Measurements from ENCODE around the gene PDPN. TPM values are rescaled to one million over a fixed set of nuclear protein-coding genes. Genes with fewer than 3 reads are reported as not detected.

PDPN gene
- total RNA-seq, 1 donor from 2014 or later: 59.2 TPM

- Histone ChIP-seq H4K20me1 (ENCODE audit: insufficient read depth, low read length) (no peaks in the 10 kb centered on the region), H3K36me3 (ENCODE audit: insufficient read depth, low read length) (no peaks in the 10 kb centered on the region), H3K4me2 (ENCODE audit: low read length) (no peak overlapping the region), H3K9ac (ENCODE audit: low read length) (no peak overlapping the region), H3K27me3 (ENCODE audit: insufficient read depth, low read length) (peaks cover 1% of the 10 kb centered on the region), H3K79me2 (ENCODE audit: insufficient read depth, low read length) (no peaks in the 10 kb centered on the region), H2AFZ (ENCODE audit: low read depth, low read length) (no peak overlapping the region), H3K4me3 (ENCODE audit: insufficient read depth, low read depth, low read length) (no peak overlapping the region), H3K4me1 (ENCODE audit: insufficient read depth, low read length) (peaks cover 7% of the 10 kb centered on the region), H3K9me3 (ENCODE audit: insufficient read depth, low read depth, low read length) (no peaks in the 10 kb centered on the region), H3K27ac (ENCODE audit: low read depth, low read length) (no peak overlapping the region)
- DNase-seq (ENCODE audit: low read depth) (no peak), FAIRE-seq (no peak)
- H3K9me3 Mint-ChIP-seq (ENCODE audit: unreplicated experiment): no peaks in the 10 kb centered on the region
- peaks cover 33% of the 10 kb centered on the region for H3K27me3 Mint-ChIP-seq (ENCODE audit: low read depth, unreplicated experiment)
- no peak overlapping the region for H3K4me3 Mint-ChIP-seq (ENCODE audit: unreplicated experiment)
- TF ChIP-seq CTCF (IDR thresholded peaks at IDR 0.05; ENCODE audit: insufficient read depth, low read depth, low read length) (no peak), EZH2 (IDR thresholded peaks at IDR 0.05; ENCODE audit: insufficient read depth, low read length) (no peak)
- peaks cover 7% of the 10 kb centered on the region for H3K4me1 Mint-ChIP-seq (ENCODE audit: low read depth, unreplicated experiment)
- no peak overlapping the region for H3K27ac Mint-ChIP-seq (ENCODE audit: unreplicated experiment)
- H3K36me3 Mint-ChIP-seq (ENCODE audit: low read depth, unreplicated experiment): no peaks in the 10 kb centered on the region
Measured at GRCh38 chr1:13581446-13581845, 2.2 kb upstream of the PDPN start.

GRCh38 chr1:13582713-13583443 lies 754 bp upstream of the PDPN start:
- Mint-ChIP-seq H3K4me1 (ENCODE audit: low read depth, unreplicated experiment) (peaks cover 16% of the 10 kb centered on the region), H3K4me3 (ENCODE audit: unreplicated experiment) (peak overlapping the region; percentile 54), H3K9me3 (ENCODE audit: unreplicated experiment) (no peaks in the 10 kb centered on the region), H3K27me3 (ENCODE audit: low read depth, unreplicated experiment) (peaks cover 29% of the 10 kb centered on the region), H3K27ac (ENCODE audit: unreplicated experiment) (no peak overlapping the region), H3K36me3 (ENCODE audit: low read depth, unreplicated experiment) (no peaks in the 10 kb centered on the region)
- H4K20me1 ChIP-seq (ENCODE audit: insufficient read depth, low read length): no peaks in the 10 kb centered on the region
- no peak overlapping the region for H3K9ac ChIP-seq (ENCODE audit: low read length)
- H3K79me2 ChIP-seq (ENCODE audit: insufficient read depth, low read length): no peaks in the 10 kb centered on the region
- H3K9me3 ChIP-seq (ENCODE audit: insufficient read depth, low read depth, low read length): no peaks in the 10 kb centered on the region
- H3K27me3 ChIP-seq (ENCODE audit: insufficient read depth, low read length): no peaks in the 10 kb centered on the region
- DNase-seq (ENCODE audit: low read depth): no peak
- H3K36me3 ChIP-seq (ENCODE audit: insufficient read depth, low read length): no peaks in the 10 kb centered on the region
- FAIRE-seq: no peak
- no peak overlapping the region for H3K27ac ChIP-seq (ENCODE audit: low read depth, low read length)
- H3K4me3 ChIP-seq (ENCODE audit: insufficient read depth, low read depth, low read length): no peak overlapping the region
- H3K4me1 ChIP-seq (ENCODE audit: insufficient read depth, low read length): peaks cover 16% of the 10 kb centered on the region
- peak overlapping the region; percentile 18 for H2AFZ ChIP-seq (ENCODE audit: low read depth, low read length)
- TF ChIP-seq CTCF (IDR thresholded peaks at IDR 0.05; ENCODE audit: insufficient read depth, low read depth, low read length) (no peak), EZH2 (IDR thresholded peaks at IDR 0.05; ENCODE audit: insufficient read depth, low read length) (no peak)
- H3K4me2 ChIP-seq (ENCODE audit: low read length): no peak overlapping the region
